D341Med (cell line): ENCODE results near the gene NDN.
"Not testable (repeated sequence)": the region's sequence is repeated elsewhere in the genome, so short reads cannot be mapped to it uniquely, and the experiment has no call there.

Experiments used
- DNase-seq: peaks from one replicate; pipeline ENCODE4 v3.0.0; 2012; ENCODE audit warnings: low spot score

Gene NDN, protein sequence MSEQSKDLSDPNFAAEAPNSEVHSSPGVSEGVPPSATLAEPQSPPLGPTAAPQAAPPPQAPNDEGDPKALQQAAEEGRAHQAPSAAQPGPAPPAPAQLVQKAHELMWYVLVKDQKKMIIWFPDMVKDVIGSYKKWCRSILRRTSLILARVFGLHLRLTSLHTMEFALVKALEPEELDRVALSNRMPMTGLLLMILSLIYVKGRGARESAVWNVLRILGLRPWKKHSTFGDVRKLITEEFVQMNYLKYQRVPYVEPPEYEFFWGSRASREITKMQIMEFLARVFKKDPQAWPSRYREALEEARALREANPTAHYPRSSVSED

DNA sequence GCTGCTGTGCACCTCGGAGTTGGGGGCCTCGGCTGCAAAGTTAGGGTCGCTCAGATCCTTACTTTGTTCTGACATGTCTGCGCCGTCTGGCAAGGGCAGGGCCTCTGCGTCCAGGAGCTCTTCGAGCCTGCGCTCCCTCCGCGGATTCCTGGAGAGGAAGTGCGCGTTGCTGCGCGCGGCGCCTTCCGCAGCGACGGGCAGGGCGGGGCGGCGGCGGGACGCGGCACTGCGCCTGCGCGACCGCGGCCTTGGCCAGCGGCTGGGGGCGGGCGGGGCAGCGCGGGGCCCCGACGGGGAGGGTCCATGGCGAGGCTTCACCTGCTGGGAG, at the start of gene NDN:
Gene NDN, minus strand, starts transcription at position 163 of the 328 bp plus-strand sequence. Its CDS starts 88 bp downstream, at position 75.
- peak; percentile 91 for DNase-seq

DNA sequence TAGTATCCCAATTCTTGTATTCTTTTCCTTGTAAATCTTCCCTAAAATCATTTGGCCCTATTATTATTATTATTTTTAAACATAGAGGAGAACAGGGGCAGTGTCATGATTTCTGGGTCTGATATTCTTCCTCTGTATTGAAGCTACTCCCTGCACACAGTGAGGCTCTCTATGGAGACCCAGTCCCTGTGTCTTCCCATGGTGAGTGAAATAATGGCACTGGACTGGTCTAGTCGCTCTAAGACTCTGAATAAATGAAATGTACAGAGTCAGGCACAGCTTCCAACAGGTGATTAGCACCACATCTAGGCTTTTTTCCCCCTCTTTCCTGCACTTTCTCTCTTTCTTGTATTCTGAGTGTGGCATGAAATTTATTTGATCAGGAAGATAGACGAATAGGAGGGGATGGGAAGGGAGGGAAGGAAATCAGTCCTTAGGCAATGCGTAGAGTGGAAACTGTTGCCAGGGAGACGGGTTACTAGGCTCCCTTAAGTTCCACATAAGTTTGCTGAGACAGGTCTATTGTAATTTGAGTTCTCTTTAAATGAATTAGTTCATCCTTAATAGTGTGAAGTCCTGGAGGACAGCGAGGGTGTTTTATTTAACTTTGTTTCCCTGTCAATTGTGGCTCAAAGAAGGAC, 49.0 kb upstream of the NDN start:
- DNase-seq = no peak

DNA sequence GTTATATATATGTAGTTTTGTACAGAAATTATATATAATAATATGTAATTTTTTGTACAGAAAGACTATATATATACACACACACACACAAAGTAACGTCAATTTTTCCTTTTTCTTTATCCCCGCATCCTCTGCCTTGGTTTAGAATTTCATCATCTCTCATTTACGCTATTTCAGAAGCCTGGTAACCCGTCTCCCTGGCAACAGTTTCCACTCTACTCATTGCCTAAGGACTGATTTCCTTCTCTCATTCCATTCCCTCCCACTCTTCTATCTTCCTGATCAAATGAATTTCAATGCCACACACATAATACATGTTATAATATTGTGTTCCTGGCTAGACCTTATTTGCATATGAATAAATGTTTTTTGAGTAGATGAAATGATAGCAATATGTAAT, 47.8 kb upstream of the NDN start:
- DNase-seq = no peak

DNA sequence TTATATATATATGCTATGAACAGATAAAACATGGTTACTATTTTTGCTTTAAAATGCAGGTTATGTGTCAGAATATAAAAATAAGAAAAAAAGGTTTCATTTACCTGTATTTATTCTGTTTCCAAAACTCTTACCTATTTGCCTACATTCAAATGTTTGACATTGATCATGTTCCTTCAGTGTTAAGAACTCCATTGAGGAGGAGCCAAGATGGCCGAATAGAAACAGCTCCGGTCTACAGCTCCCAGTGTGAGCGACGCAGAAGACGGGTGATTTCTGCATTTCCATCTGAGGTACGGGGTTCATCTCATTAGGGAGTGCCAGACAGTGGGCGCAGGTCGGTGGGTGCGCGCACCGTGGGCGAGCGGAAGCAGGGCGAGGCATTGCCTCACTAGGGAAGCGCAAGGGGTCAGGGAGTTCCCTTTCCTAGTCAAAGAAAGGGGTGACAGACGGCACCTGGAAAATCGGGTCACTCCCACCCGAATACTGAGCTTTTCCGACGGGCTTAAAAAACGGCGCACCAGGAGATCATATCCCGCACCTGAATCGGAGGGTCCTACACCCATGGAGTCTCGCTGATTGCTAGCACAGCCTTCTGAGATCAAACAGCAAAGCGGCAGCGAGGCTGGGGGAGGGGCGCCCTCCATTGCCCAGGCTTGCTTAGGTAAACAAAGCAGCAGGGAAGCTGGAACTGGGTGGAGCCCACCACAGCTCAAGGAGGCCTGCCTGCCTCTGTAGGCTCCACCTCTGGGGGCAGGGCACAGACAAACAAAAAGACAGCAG, 27.0 kb upstream of the NDN start:
- not testable (repeated sequence) for DNase-seq

DNA sequence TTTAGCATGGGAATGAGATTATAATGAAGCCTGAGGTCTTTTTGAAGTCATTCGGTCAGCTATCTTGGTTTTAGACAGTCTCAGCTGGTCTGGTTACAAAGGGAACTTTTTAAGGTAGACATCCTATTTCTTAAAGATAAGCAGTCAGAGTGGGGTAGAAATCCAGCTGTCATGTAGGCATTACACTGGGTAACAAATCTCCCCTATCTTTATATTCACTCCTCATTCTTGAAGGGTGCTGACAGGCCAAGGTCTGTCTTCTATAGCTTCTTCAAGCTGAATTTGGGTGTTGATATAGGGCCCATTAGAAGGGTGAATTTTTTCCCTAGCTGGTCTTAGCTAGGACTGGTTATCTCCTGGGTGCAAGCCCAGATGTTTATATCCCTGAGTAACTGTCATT, 21.2 kb upstream of the NDN start:
- no peak for DNase-seq

DNA sequence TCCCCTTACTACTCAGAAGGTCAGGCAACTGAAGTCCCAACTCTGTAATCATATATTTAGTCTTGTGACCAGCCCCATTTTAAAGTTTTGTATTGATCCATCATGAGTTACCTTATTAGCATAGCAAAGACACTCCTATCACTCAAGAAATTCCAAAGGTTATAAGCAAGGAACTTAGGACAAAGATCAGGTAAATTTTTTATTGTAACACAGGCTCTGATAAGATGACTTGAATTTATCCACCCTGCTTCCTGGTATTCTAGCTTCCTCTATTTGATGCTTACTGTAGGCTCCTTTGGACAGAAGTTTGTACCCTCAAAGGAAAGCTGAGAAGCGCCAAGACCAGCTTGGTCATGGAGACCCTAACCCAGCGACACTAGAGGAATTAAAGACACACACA, 8.2 kb upstream of the NDN start:
- DNase-seq = no peak

DNA sequence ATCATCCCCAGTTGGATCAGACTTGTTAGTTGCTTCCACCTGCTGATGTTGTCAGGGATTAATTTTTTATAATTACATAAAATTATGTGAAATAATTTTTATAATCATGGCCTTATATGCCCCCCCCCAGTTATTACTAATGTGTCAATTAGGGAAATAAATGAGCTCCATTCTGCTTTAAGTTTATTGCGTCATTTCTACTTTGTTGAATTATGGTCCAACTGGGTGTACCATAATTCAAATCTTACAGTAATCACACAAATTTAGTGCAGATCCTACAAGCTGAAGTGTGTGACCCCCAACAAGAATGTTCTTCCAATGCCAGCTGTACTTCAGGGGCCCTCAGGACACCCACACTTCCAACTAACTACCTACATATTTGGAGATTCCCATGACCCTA, 7.5 kb upstream of the NDN start:
- no peak for DNase-seq

DNA sequence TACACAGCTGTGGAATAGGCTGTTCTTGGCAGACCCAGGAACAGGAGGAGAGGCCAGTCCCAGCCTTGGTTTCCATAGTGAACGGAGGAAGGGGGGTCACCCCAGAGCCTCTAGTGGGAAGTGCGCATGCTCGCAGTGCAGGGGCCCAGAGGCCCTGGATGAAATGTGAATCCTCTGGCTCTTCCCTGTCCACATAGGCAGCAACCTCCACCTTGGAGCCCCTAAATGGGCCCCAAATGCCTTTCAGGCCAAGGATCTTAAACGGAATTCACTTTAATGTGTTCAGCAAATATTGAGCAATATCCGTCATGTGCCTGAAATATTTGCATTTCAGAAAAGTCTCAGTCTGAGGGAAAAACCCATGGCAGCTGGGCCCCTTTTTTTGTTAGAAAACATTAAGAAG, 3.3 kb upstream of the NDN start:
- DNase-seq = no peak

DNA sequence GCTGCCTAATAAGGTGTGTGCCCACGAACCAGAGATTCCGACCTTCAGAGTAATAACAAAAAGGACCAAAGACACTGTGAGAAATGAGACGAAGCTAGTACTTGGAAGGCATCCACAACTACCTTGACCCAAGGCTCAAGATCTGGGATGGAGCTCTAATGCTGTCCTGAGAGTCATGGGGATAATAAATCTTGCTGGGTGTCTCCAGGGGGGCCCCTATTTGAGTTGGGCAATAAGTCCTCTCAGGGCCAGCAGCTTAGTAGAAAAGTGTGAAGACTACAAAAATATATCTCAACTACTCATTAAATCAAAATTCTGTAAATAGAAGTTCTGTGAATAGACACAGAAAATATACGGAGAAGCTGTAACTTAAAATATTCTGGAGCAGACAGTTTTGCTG, 2.9 kb upstream of the NDN start:
- no peak for DNase-seq

DNA sequence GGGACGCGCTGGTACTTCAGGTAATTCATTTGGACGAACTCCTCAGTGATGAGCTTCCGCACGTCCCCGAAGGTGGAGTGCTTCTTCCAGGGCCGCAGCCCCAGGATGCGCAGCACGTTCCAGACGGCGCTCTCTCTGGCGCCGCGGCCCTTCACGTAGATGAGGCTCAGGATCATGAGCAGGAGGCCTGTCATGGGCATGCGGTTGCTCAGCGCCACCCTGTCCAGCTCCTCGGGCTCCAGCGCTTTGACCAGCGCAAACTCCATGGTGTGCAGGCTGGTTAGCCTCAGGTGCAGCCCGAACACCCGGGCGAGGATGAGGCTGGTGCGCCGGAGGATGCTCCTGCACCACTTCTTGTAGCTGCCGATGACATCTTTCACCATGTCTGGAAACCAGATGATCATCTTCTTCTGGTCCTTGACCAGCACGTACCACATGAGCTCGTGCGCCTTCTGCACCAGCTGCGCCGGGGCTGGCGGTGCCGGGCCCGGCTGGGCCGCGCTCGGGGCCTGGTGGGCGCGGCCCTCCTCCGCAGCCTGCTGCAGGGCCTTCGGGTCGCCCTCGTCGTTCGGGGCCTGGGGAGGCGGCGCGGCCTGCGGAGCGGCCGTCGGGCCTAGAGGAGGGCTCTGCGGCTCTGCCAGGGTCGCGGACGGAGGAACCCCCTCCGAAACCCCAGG, 501 bp downstream of the NDN start:
- DNase-seq = peak; percentile 55

DNA sequence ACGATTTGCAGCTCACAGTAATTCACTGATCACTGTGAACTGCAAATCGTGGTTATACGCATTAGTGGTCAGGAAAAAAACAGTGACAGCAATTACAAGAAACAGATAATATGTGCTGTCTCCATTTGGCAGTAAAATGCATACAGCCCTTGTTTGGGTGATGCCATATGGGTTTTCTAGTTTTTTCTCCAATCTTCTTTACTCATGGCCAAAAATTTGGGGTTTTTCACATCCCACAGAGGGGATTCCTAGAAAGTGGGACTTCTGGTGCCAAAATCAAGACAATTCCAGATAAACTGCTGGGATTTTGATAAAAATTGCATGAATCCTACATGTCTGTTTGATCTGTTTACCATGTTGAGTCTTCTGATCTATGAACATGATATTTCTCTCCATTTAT, 15.6 kb downstream of the NDN start:
- no peak for DNase-seq

DNA sequence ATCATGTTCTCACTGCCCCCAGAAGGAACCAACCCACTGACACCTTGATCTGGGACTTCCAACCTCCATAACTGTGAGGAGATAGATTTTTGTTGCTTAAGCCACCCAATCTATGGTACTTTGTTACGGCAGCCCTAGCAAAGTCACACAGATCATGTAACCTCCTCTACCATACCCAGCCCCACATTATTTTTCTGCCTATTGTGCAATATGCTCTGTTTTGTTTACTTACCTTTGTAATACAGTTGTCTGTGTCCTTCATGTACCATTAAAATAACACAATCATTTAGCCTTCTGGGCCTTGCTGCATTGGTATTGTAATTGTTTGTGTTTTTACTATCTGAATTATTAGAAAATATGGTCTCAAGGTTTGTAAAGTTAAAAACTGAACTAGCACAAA, 16.1 kb downstream of the NDN start:
- DNase-seq = no peak

DNA sequence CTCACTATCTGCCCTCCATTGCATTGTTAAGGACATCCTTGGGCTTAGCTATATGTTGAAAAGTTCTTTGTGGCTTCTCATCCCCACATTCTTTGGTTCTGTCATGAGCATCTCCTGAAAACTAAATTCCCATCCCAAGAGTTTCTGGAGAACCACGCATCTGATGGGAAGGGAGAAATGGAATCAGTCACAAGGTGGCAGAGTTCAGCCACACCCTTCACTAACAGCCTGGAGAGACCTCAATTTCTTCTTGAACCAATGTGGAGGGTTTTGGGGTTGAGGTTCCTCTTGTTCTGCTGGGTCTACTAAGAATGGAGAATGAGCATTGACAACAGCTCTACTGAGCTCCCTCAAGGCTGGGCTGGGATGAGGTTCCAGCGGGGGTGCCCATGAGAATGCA, 23.9 kb downstream of the NDN start:
- no peak for DNase-seq

DNA sequence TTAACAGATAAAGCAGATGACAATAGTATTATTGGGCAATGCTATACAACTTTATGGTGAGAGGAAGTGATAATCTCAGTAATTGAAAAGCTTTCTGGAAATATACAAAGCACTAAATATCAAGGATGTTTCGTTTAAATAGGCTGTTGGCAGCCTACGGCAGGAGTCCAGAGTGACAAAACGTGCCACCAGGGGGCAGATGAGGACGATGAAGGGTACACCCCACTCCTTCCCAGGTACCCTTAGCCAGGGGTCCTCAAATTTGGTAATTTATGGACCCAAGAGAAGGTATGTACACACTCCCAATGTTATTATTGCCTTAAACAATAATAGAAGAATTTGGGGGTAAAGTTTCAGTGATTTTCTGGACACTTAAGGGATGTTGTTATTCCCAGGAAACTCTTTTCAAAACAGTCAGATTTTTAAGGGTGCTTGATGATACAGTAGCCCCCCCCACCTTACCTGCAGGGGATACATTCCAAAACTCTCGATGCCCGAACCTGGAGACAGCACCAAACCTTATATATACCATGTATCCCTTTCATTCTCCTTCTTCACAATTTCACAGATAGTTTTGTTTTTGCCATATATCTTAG, 38.1 kb downstream of the NDN start:
- DNase-seq = peak; percentile 68

DNA sequence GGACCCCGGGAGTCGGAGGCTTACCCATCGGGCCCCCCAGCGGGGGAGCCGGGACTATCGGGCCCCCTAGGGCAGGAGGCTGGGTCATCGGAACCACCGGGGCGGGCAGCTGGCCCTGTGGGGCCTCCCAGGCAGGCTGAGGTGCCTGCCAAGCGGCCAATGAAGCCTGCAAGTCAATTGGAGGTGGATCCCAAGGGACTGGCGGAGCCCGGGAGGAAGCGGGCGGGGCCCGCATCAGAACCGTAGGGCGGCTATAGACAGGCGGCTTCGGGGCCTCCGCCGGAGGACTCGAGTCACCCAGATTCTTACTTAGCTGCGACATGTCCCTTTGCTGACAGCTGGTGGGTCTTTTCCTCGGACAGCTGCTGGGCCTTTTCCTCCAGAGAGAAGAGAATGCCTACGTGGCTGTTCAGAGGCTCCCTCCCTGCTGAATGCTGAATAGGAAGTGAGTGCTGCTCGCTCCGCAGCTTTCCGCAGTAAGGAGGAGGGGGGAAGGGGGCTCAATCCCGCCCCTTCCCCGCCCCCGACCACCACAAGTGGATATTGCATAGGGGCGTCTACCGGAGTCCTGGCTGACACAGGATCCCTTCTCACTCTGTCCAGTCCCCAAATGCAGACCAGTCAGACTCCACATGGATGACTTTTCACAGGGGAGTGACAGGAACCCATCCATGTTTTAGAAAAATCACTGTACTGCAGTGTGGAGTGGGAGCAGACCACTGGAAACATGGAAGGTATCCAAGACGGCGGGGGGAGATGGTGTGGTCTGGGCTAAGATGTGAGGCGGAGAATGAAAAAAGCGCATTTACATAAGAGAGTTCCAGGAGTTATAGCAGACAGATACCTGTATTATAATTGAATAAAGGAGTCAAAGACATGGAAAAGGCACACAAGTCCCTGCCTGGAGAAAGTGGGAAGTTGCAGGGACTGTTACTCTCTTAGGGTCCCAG, 39.4 kb downstream of the NDN start, which contains the start of gene MAGEL2:
Gene MAGEL2, minus strand, starts transcription at position 447 of the 950 bp plus-strand sequence. Its CDS starts 125 bp downstream, at position 322.
- DNase-seq = no peak

DNA sequence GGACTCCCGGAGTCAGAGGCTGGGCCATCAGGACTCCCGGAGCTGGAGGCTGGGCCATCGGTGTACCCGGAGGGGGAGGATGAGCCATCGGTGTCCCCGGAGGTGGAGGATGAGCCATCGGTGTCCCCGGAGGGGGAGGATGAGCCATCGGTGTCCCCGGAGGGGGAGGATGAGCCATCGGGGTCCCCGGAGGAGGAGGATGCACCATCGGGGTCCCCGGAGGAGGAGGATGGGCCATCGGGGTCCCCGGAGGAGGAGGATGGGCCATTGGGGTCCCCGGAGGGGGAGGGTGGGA, 40.2 kb downstream of the NDN start:
- DNase-seq = no peak

DNA sequence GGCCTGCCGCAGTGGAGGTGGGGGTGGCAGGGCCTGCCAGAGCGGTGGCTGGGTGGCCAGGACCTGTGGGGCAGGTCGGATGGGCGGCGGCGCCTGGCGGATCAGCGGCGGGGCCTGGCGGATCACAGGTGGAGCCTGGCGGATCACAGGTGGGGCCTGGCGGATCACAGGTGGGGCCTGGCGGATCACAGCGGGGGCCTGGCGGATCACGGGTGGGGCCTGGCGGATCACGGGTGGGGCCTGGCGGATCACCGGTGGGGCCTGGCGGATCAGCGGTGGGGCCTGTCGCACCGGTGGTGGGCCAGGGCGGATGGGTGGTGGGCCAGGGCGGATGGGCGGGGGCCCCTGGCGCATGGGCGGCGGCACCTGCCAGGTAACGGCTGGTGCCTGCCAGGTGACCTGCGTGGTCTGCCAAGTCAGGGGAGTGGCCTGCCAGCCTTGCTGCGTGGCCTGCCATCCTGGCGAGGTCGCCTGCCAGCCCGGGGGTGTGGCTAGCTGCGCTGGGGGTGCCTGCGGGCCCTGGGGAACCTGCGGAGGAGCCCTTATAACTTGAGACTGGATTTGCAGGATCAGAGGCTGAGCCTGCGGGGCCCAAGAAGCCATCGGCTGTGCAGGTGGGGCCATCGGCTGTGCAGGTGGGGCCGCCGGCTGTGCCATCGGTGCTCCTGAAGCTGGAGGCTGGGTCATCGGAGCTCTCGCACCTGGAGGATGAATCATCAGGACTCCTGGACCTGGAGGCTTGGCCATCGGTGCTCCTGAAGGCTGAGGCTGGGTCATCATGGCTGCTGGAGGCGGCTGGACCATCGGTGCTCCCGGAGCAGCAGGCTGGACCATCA, 40.7 kb downstream of the NDN start:
- DNase-seq = no peak

DNA sequence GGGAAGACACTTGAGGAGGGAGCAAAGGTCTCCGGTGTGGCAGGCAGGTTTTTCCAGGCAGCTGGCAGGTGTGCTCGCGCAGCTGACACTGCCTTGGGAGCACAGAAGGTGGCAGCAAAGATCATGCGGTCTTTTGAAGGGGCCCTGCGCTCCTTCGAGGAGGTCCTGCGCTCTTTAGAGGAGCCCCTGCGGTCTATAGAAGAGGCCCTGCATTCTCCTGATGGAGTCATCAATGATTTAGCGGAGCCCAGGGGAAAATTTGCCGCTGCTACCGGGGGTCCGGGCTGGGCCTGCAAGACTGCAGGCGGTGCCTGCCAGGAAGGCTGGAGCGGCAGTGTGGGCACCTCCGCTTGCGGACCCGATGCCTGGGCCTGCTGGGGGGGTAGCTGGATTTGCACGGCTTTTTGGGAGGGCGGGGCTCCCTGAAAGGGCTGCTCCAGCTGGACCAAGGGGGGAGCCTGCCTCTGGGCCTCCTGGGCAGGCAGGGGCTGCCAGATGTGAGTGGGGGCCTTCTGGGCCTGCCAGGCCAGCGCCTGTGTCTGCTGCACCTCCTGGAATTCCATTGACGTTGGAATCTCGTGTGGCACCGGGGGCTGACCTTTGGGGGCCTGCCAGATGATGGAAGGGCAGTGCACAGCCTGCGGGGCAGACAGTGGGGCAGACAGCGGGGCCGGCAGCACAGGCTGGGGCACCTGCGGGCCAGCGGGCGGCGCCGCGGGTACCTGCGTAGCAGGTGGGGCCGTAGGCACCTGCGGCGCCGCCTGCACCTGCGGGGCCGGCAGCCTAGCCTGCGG, 41.5 kb downstream of the NDN start:
- DNase-seq = peak; percentile 67

DNA sequence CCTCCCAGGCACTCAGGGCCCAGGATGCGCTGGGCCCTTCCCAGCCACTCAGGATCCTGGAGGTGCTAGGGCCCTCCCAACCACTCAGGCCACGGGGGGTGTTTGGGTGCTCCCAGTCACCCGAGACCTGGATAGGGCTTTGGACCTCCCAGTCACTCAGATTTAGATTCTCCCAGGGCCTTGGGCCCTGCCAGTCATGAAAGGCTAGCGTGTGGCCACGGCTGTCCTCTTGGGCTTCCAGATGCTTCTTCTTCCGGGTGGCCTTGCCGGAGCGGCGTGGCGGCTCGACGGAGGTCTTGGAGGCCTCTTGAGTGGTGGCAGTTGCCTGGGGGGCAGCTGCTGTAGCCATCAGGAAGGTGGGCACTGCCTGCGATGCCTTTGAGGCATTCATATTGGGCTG, 42.3 kb downstream of the NDN start:
- no peak for DNase-seq
